ENCODE measurements around the gene NPHS2.

- TF ChIP-seq MAX (IDR thresholded peaks at IDR 0.05) = no peak
- TF ChIP-seq ZNF530 (CRISPR knock-in tag; IDR thresholded peaks at IDR 0.05; ENCODE audit: low read depth) = no peak
- TF ChIP-seq ZHX1 (CRISPR knock-in tag; IDR thresholded peaks at IDR 0.05; ENCODE audit: low read depth) = no peak
- TF ChIP-seq ASH2L (IDR thresholded peaks at IDR 0.05; ENCODE audit: insufficient read length, low read depth, low read length) = no peak
- TF ChIP-seq ZBTB33 (CRISPR knock-in tag; IDR thresholded peaks at IDR 0.05) = no peak
These were observed 45.4 kb downstream of the NPHS2 start for GRCh38 chr1:179530352-179530751.

Data from HepG2 (cell line).